Astrocyte (in vitro differentiated cells and primary cell): ENCODE results near the gene STXBP2. TPM values are rescaled to one million over a fixed set of nuclear protein-coding genes. Genes with fewer than 3 reads are reported as not detected.

Experiments used
- DNase-seq: peaks from one replicate; pipeline ENCODE4 v3.0.0-alpha.2; 2010; ENCODE audit warnings: low read depth
- FAIRE-seq: peaks from 2 replicates; lab custom pipeline; 2011; peaks lifted over from hg19 to GRCh38; lab: Jason Lieb, UNC
- H2AFZ ChIP-seq: 2 replicates; pipeline ENCODE4 v1.6.0; 2012; ENCODE audit warnings: low read depth, low read length, inconsistent platforms
- H3K27ac ChIP-seq: 2 replicates; pipeline ENCODE4 v1.5.1; 2011; ENCODE audit warnings: low read depth, low read length, inconsistent platforms
- H3K27me3 ChIP-seq: 2 replicates; pipeline ENCODE4 v1.6.0; 2011; ENCODE audit warnings: low read length, inconsistent platforms; ENCODE audit not compliant: insufficient read depth
- H3K36me3 ChIP-seq: 2 replicates; pipeline ENCODE4 v1.5.1; 2011; ENCODE audit warnings: low read length, inconsistent platforms; ENCODE audit not compliant: insufficient read depth
- H3K4me1 ChIP-seq: 2 replicates; pipeline ENCODE4 v1.5.1; 2011; ENCODE audit warnings: low read length, inconsistent platforms; ENCODE audit not compliant: insufficient read depth
- H3K4me2 ChIP-seq: 2 replicates; pipeline ENCODE4 v1.6.0; 2012; ENCODE audit warnings: low read length, inconsistent platforms
- H3K4me3 ChIP-seq: 2 replicates; pipeline ENCODE4 v1.5.1; 2011; ENCODE audit warnings: low read depth, mild to moderate bottlenecking, low read length, inconsistent platforms; ENCODE audit not compliant: insufficient read depth
- H3K79me2 ChIP-seq: 2 replicates; pipeline ENCODE4 v1.6.0; 2012; ENCODE audit warnings: mild to moderate bottlenecking, low read length, inconsistent platforms; ENCODE audit not compliant: insufficient read depth
- H3K9ac ChIP-seq: 2 replicates; pipeline ENCODE4 v1.6.0; 2012; ENCODE audit warnings: mild to moderate bottlenecking, low read length, inconsistent platforms
- H3K9me3 ChIP-seq: 2 replicates; pipeline ENCODE4 v1.5.1; 2012; ENCODE audit warnings: low read depth, mild to moderate bottlenecking, low read length, inconsistent platforms; ENCODE audit not compliant: insufficient read depth
- H4K20me1 ChIP-seq: 2 replicates; pipeline ENCODE4 v1.6.0; 2012; ENCODE audit warnings: low read length, inconsistent platforms; ENCODE audit not compliant: insufficient read depth
- H3K27ac Mint-ChIP-seq: one replicate; pipeline ENCODE4 v1.8.0; 2021; ENCODE audit warnings: mild to moderate bottlenecking, mixed read lengths; ENCODE audit not compliant: unreplicated experiment
- H3K27me3 Mint-ChIP-seq: one replicate; pipeline ENCODE4 v1.8.0; 2021; ENCODE audit warnings: low read depth, mixed read lengths; ENCODE audit not compliant: unreplicated experiment
- H3K36me3 Mint-ChIP-seq: one replicate; pipeline ENCODE4 v1.8.0; 2021; ENCODE audit warnings: low read depth, mixed read lengths; ENCODE audit not compliant: unreplicated experiment
- H3K4me1 Mint-ChIP-seq: one replicate; pipeline ENCODE4 v1.8.0; 2021; ENCODE audit warnings: low read depth, mixed read lengths; ENCODE audit not compliant: unreplicated experiment
- H3K4me3 Mint-ChIP-seq: one replicate; pipeline ENCODE4 v1.8.0; 2021; ENCODE audit warnings: mild to moderate bottlenecking, moderate library complexity, mixed read lengths; ENCODE audit not compliant: unreplicated experiment
- H3K9me3 Mint-ChIP-seq: one replicate; pipeline ENCODE4 v1.8.0; 2021; ENCODE audit warnings: mild to moderate bottlenecking, mixed read lengths; ENCODE audit not compliant: unreplicated experiment
- EZH2 ChIP-seq: IDR thresholded peaks from 2 replicates; pipeline ENCODE4 v1.6.1; 2012; ENCODE audit warnings: mild to moderate bottlenecking, low read length, inconsistent platforms; ENCODE audit not compliant: insufficient read depth
- total RNA-seq: library from RNA; stranded (reverse); gene quantifications from 2 replicates; pipeline ENCODE4 v1.2.1, GENCODE V29; 2021
- TF ChIP-seq, protein P1 (sequence below): IDR thresholded peaks from 2 replicates; pipeline ENCODE4 v1.5.1; 2011; ENCODE audit warnings: low read depth, mild to moderate bottlenecking, inconsistent platforms, low read length, moderate library complexity; ENCODE audit not compliant: insufficient read depth

The STXBP2 gene
- total RNA-seq, 1 donor from 2014 or later = 49.6 TPM

DNA sequence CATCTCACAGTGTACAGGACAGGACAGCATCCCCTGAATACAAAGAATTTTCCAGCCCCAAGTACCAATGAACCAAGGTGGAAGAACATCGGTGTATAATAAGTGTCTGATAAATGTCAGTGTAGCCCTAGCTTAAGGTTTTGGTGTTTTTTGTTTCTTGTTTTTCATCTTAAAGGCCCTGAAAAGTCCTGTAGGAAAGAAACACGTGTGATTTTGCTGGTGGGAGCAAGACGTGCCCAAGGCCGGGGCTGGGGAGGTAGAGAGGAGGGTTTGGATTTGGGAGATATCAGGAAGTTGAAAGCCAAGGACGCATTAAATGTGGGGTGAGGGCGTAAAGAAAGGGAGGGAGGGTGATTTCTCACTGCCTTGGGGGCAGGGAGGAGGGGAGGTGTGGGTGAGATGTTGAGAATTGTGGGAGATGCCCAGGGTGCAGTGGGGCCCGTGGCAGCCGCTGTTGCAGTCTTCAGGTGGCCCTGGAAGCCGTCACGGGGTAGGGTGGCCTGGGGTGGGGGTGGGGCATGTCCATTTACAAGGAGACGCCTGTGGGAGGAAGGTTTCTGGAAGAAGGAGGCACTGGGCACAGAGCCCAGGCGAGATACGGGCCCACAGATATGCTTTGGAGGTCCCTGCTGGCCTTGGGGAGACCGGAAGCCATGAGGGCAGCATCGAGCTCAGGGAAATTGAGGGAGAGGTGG lies 34.5 kb upstream of the STXBP2 start:
- DNase-seq (no peak), FAIRE-seq (no peak)
- TF ChIP-seq, protein P1, sequence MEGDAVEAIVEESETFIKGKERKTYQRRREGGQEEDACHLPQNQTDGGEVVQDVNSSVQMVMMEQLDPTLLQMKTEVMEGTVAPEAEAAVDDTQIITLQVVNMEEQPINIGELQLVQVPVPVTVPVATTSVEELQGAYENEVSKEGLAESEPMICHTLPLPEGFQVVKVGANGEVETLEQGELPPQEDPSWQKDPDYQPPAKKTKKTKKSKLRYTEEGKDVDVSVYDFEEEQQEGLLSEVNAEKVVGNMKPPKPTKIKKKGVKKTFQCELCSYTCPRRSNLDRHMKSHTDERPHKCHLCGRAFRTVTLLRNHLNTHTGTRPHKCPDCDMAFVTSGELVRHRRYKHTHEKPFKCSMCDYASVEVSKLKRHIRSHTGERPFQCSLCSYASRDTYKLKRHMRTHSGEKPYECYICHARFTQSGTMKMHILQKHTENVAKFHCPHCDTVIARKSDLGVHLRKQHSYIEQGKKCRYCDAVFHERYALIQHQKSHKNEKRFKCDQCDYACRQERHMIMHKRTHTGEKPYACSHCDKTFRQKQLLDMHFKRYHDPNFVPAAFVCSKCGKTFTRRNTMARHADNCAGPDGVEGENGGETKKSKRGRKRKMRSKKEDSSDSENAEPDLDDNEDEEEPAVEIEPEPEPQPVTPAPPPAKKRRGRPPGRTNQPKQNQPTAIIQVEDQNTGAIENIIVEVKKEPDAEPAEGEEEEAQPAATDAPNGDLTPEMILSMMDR = no peak
- TF ChIP-seq EZH2 = no peak
- H3K9me3 ChIP-seq = no peaks in the 10 kb centered on the region
- no peaks in the 10 kb centered on the region for H3K36me3 ChIP-seq
- no peak overlapping the region for H3K27ac Mint-ChIP-seq
- H3K36me3 Mint-ChIP-seq = no peaks in the 10 kb centered on the region
- no peaks in the 10 kb centered on the region for H3K4me1 Mint-ChIP-seq
- no peaks in the 10 kb centered on the region for H3K9me3 Mint-ChIP-seq
- no peak overlapping the region for H2AFZ ChIP-seq
- no peak overlapping the region for H3K9ac ChIP-seq
- H3K4me3 ChIP-seq = no peak overlapping the region
- no peak overlapping the region for H3K4me3 Mint-ChIP-seq
- H3K4me2 ChIP-seq = no peak overlapping the region
- no peaks in the 10 kb centered on the region for H3K79me2 ChIP-seq
- no peaks in the 10 kb centered on the region for H3K4me1 ChIP-seq
- H3K27ac ChIP-seq = no peak overlapping the region
- peaks cover 9% of the 10 kb centered on the region for H3K27me3 Mint-ChIP-seq
- H4K20me1 ChIP-seq = no peaks in the 10 kb centered on the region
- H3K27me3 ChIP-seq = no peaks in the 10 kb centered on the region

GRCh38 chr19:7602935-7603497 lies 33.9 kb upstream of the STXBP2 start:
- H3K4me3 ChIP-seq = no peak overlapping the region
- no peak overlapping the region for H3K27ac ChIP-seq
- H3K27me3 ChIP-seq = no peaks in the 10 kb centered on the region
- FAIRE-seq (no peak), DNase-seq (no peak)
- H4K20me1 ChIP-seq = no peaks in the 10 kb centered on the region
- no peak overlapping the region for H3K9ac ChIP-seq
- H3K9me3 ChIP-seq = no peaks in the 10 kb centered on the region
- H2AFZ ChIP-seq = no peak overlapping the region
- no peaks in the 10 kb centered on the region for H3K4me1 Mint-ChIP-seq
- no peak overlapping the region for H3K4me3 Mint-ChIP-seq
- no peaks in the 10 kb centered on the region for H3K4me1 ChIP-seq
- no peak for TF ChIP-seq EZH2
- TF ChIP-seq, protein P1 = no peak
- no peaks in the 10 kb centered on the region for H3K36me3 ChIP-seq
- no peak overlapping the region for H3K27ac Mint-ChIP-seq
- H3K4me2 ChIP-seq = no peak overlapping the region
- H3K79me2 ChIP-seq = no peaks in the 10 kb centered on the region
- peaks cover 4% of the 10 kb centered on the region for H3K27me3 Mint-ChIP-seq
- no peaks in the 10 kb centered on the region for H3K9me3 Mint-ChIP-seq
- no peaks in the 10 kb centered on the region for H3K36me3 Mint-ChIP-seq

DNA sequence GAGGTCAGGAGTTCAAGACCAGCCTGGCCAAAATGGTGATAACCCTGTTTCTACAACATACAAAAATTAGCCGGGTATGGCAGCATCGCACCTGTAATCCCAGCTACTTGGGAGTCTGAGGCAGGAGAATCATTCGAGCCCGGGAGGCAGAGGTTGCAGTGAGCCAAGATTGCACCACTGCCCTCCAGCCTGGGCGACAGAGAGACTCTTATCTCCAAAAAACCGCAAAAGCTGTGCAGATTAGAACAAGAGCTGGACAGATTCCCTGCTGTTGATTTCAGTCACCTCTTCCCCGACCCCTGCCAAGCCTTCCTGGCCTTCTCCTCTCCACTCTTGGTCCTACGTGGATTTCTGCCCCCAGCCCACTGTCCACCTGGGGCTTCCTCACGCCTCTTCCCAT lies 33.0 kb upstream of the STXBP2 start:
- DNase-seq (no peak), FAIRE-seq (no peak)
- no peak overlapping the region for H3K27ac Mint-ChIP-seq
- H3K4me3 Mint-ChIP-seq = no peak overlapping the region
- peaks cover 4% of the 10 kb centered on the region for H3K27me3 Mint-ChIP-seq
- TF ChIP-seq EZH2 = no peak
- TF ChIP-seq, protein P1 = no peak
- no peaks in the 10 kb centered on the region for H3K9me3 Mint-ChIP-seq
- no peak overlapping the region for H3K4me3 ChIP-seq
- H3K79me2 ChIP-seq = no peaks in the 10 kb centered on the region
- no peak overlapping the region for H2AFZ ChIP-seq
- H3K27me3 ChIP-seq = no peaks in the 10 kb centered on the region
- H3K36me3 ChIP-seq = no peaks in the 10 kb centered on the region
- no peaks in the 10 kb centered on the region for H3K9me3 ChIP-seq
- H3K36me3 Mint-ChIP-seq = no peaks in the 10 kb centered on the region
- H4K20me1 ChIP-seq = no peaks in the 10 kb centered on the region
- no peak overlapping the region for H3K27ac ChIP-seq
- H3K4me2 ChIP-seq = no peak overlapping the region
- no peak overlapping the region for H3K9ac ChIP-seq
- H3K4me1 Mint-ChIP-seq = no peaks in the 10 kb centered on the region
- H3K4me1 ChIP-seq = no peaks in the 10 kb centered on the region
